NOMO-1 (cell line): ENCODE results near the gene IMMT.
"Not testable (repeated sequence)": the region's sequence is repeated elsewhere in the genome, so short reads cannot be mapped to it uniquely, and the experiment has no call there.

Source experiments
- DNase-seq, 2 experiments: peaks; one replicate each; lab custom pipeline; 2025; ENCODE audit not compliant: unreplicated experiment in 2 of 2; lab: John Stamatoyannopoulos, UW

The IMMT gene

GRCh38 chr2:86195055-86195807 lies at the start of gene IMMT:
Gene IMMT, minus strand, starts transcription at chr2:86195462. Its CDS starts 80 bp downstream, at chr2:86195382.
- peak; percentile 95 for DNase-seq

GRCh38 chr2:86244781-86245180 lies 49.5 kb upstream of the IMMT start:
- not testable (repeated sequence) for DNase-seq

GRCh38 chr2:86243950-86244733 lies 48.9 kb upstream of the IMMT start:
- DNase-seq, result peak; percentile 14 to 64

GRCh38 chr2:86243272-86243671 lies 48.0 kb upstream of the IMMT start:
- DNase-seq, result no peak

GRCh38 chr2:86241611-86242010 lies 46.3 kb upstream of the IMMT start:
- no peak for DNase-seq

- no peak for DNase-seq
Observed at GRCh38 chr2:86240251-86240650, 45.0 kb upstream of the IMMT start.

- no peak for DNase-seq
Observed at GRCh38 chr2:86239745-86240144, 44.5 kb upstream of the IMMT start.

- no peak for DNase-seq
Observed at GRCh38 chr2:86239326-86239725, 44.1 kb upstream of the IMMT start.

GRCh38 chr2:86238354-86238753 lies 43.1 kb upstream of the IMMT start:
- DNase-seq, result no peak

GRCh38 chr2:86237172-86237571 lies 41.9 kb upstream of the IMMT start:
- DNase-seq, result no peak

GRCh38 chr2:86235196-86235980 lies 40.1 kb upstream of the IMMT start:
- no peak for DNase-seq

GRCh38 chr2:86234563-86235131 lies 39.4 kb upstream of the IMMT start:
- no peak for DNase-seq

GRCh38 chr2:86233436-86233835 lies 38.2 kb upstream of the IMMT start:
- no peak for DNase-seq

GRCh38 chr2:86232910-86233309 lies 37.6 kb upstream of the IMMT start:
- no peak for DNase-seq

GRCh38 chr2:86232373-86232784 lies 37.1 kb upstream of the IMMT start:
- no peak for DNase-seq

GRCh38 chr2:86231680-86232372 lies 36.6 kb upstream of the IMMT start:
- no peak for DNase-seq

GRCh38 chr2:86230961-86231360 lies 35.7 kb upstream of the IMMT start:
- DNase-seq, result no peak

GRCh38 chr2:86229221-86229620 lies 34.0 kb upstream of the IMMT start:
- DNase-seq, result peak; percentile 72 to 84

GRCh38 chr2:86228574-86228973 lies 33.3 kb upstream of the IMMT start:
- DNase-seq, result not testable (repeated sequence)

GRCh38 chr2:86227685-86228084 lies 32.4 kb upstream of the IMMT start:
- no peak for DNase-seq
